ENCODE results near the gene MRPL52. TPM values are rescaled to one million over a fixed set of nuclear protein-coding genes. Genes with fewer than 3 reads are reported as not detected.

The MRPL52 gene
- total and polyA plus RNA-seq, 12 donors: 58.3 to 390 (median 111) TPM

DNA sequence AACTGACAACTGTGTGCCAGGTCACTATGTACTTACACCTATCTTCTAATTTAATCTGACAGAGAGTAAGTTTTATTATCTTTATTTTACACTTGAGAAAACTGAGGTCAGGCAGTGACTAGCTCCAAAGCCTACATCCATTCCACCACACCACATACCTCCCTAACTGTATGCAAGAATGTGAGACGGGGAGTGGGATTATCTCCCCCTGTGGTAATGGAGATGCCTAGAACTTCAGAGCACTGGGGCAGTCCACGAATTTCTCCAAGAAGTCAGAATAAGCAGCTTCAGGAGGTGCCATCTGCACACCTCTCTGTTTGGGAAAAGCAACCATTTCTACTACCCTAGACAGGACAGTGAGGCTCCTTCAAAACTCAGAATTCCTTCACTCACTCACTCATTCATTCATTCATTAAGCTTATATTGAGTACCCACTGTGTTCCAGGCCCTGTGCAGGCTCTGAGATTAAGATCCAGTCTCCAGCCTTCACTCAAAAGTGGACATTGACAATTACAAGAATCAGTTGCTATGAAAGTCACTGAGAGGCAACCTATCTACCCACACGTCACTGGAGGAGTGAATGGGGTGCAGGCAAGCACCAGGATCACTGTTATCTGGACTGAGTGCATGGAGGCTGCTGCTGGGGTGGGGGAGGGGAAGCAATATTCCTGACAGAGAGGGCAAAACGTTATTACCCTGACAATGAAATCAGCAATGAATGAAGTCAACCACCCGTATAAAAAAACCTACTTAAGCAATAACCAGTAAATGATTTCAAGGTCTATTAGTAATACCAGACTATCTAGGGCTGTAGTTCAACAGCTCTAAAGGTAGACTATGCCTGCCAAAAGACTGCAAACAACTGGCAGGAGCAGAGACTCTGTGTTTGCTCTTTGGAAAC lies 32.4 kb upstream of the MRPL52 start:
- Histone ChIP-seq H3K27me3 (no peaks in the 10 kb centered on the region), H3K36me3 (replicated peaks in 1 of 2) (no peaks in the 10 kb centered on the region), H3K4me1 (replicated peaks in 1 of 2) (peaks cover 0 to 4% of the 10 kb centered on the region in 2 donors), H3K9me3 (replicated peaks in 1 of 3) (no peaks in the 10 kb centered on the region), H3K4me3 (no peak overlapping the region), H3K27ac (no peak overlapping the region)
- WGBS, 4 donors: 40 to 41% (median 40%) methylated on average over 5 of the region's 5 CpGs
- intact Hi-C loops (cut with DNase I): no loop called here
- no peak for DNase-seq
- no peak for TF ChIP-seq POLR2A (IDR thresholded peaks at IDR 0.05)
- TF ChIP-seq, protein P1, sequence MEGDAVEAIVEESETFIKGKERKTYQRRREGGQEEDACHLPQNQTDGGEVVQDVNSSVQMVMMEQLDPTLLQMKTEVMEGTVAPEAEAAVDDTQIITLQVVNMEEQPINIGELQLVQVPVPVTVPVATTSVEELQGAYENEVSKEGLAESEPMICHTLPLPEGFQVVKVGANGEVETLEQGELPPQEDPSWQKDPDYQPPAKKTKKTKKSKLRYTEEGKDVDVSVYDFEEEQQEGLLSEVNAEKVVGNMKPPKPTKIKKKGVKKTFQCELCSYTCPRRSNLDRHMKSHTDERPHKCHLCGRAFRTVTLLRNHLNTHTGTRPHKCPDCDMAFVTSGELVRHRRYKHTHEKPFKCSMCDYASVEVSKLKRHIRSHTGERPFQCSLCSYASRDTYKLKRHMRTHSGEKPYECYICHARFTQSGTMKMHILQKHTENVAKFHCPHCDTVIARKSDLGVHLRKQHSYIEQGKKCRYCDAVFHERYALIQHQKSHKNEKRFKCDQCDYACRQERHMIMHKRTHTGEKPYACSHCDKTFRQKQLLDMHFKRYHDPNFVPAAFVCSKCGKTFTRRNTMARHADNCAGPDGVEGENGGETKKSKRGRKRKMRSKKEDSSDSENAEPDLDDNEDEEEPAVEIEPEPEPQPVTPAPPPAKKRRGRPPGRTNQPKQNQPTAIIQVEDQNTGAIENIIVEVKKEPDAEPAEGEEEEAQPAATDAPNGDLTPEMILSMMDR (IDR thresholded peaks at IDR 0.05): no peak

DNA sequence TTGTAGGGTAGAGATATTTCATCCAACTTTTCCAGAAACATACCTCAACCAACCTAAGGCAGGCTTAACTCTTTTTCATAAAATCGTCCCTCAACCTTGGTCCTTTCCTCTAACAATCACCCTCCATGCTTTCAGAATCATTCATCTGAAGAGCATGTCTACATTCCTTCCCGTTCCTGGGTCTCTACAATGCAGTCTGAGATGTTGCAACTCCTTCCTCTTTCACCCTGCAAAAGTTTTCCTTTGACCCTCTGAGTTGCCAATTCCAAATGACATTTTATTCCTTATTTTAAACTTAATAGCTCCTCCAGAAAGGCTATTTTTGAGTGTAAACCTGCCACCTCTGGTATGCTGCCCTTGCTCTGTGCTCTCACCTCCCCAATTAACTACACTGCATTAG lies 31.2 kb upstream of the MRPL52 start:
- 56 to 59% (median 59%) methylated on average over 2 of the region's 2 CpGs for WGBS, 4 donors
- H3K9me3 ChIP-seq (replicated peaks in 1 of 3): no peaks in the 10 kb centered on the region
- no peaks in the 10 kb centered on the region for H3K36me3 ChIP-seq (replicated peaks in 1 of 2)
- H3K4me1 ChIP-seq (replicated peaks in 1 of 2): peaks cover 0 to 4% of the 10 kb centered on the region in 2 donors
- H3K4me3 ChIP-seq: no peak overlapping the region
- intact Hi-C loops (cut with DNase I): no loop called here
- no peak for DNase-seq
- TF ChIP-seq POLR2A (IDR thresholded peaks at IDR 0.05): no peak
- TF ChIP-seq, protein P1 (IDR thresholded peaks at IDR 0.05): no peak
- H3K27me3 ChIP-seq: no peaks in the 10 kb centered on the region
- H3K27ac ChIP-seq: no peak overlapping the region

DNA sequence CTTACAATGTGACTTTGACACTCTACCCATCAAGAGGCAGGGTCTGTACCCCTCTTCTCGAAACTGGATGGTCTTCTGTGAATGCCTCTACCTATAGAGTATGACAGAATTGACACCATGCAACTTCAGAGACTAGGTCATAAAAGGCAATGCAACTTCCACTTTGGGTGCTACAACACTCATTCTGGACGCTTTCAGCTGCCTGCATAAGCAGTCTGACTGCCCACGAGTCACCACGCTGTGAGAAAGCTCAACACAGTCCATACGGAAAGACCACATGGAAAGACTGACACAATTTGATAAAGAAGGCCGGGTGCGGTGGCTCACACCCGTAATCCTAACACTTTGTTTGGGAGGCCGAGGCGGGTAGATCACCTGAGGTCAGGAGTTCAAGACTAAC lies 29.3 kb upstream of the MRPL52 start:
- Histone ChIP-seq H3K27me3 (no peaks in the 10 kb centered on the region), H3K9me3 (replicated peaks in 1 of 3) (no peaks in the 10 kb centered on the region), H3K4me3 (no peak overlapping the region), H3K36me3 (replicated peaks in 1 of 2) (no peaks in the 10 kb centered on the region), H3K27ac (no peak overlapping the region), H3K4me1 (replicated peaks in 1 of 2) (peaks cover 0 to 4% of the 10 kb centered on the region in 2 donors)
- 78 to 89% (median 79%) methylated on average over 10 of the region's 10 CpGs for WGBS, 4 donors
- no peak for DNase-seq
- intact Hi-C loops (cut with DNase I): no loop called here
- TF ChIP-seq, protein P1 (IDR thresholded peaks at IDR 0.05): no peak
- no peak for TF ChIP-seq POLR2A (IDR thresholded peaks at IDR 0.05)

DNA sequence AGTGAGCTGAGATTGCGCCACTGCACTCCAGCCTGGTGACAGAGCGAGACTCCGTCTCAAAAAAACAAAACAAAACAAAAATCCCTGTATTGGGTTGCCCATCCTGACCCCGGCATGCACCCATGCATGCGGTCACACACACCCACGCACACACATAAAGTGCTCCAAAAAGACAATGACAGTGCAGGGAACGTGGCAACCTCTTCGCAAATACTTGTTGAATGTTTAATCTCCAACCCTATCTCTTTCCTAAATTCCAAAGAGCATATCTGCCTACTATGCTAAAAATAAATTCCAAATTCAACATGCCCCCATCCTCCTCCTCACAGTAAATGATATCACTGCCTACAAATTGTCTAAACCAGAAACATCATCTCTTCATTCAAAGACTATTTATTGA lies 28.0 kb upstream of the MRPL52 start:
- intact Hi-C loops (cut with DNase I): no loop called here
- no peak overlapping the region for H3K4me3 ChIP-seq
- peaks cover 0 to 4% of the 10 kb centered on the region in 2 donors for H3K4me1 ChIP-seq (replicated peaks in 1 of 2)
- DNase-seq: no peak
- H3K36me3 ChIP-seq (replicated peaks in 1 of 2): no peaks in the 10 kb centered on the region
- no peaks in the 10 kb centered on the region for H3K9me3 ChIP-seq (replicated peaks in 1 of 3)
- whole genome bisulfite sequencing, 4 donors: 81 to 84% (median 82%) methylated on average over 8 of the region's 8 CpGs
- TF ChIP-seq POLR2A (IDR thresholded peaks at IDR 0.05): no peak
- TF ChIP-seq, protein P1 (IDR thresholded peaks at IDR 0.05): no peak
- no peak overlapping the region for H3K27ac ChIP-seq
- H3K27me3 ChIP-seq: no peaks in the 10 kb centered on the region

All from adrenal gland (tissue), 12 donors.